ENCODE data around the gene CACNA1I. TPM values are rescaled to one million over a fixed set of nuclear protein-coding genes. Genes with fewer than 3 reads are reported as not detected.

Gene CACNA1I
- total RNA-seq, result not detected in 2 replicates

GRCh38 chr22:39570665-39571064 lies at the start of gene CACNA1I:
Gene CACNA1I (plus strand): TSS chr22:39570753. CDS start chr22:39570753, 0 bp downstream.

GRCh38 chr22:39532215-39533073 lies 38.1 kb upstream of the CACNA1I start, which contains the start of gene RPS19BP1:
Gene RPS19BP1 (minus strand): TSS chr22:39532748. CDS start chr22:39532738, 10 bp downstream.

Other genes starting within 250 kb of the CACNA1I start
- 7.8 and 10.9 TPM in 2 replicates for gene SYNGR1, start 220.8 kb upstream of the CACNA1I start, total RNA-seq
- 17.0 and 18.1 TPM in 2 replicates for gene TAB1, start 171.0 kb upstream of the CACNA1I start, total RNA-seq
- gene MGAT3, start 113.7 kb upstream of the CACNA1I start, total RNA-seq, result 0.25 and 0.49 TPM in 2 replicates
- gene MIEF1, start 68.5 kb upstream of the CACNA1I start, total RNA-seq, result 15.4 and 19.0 TPM in 2 replicates
- gene ATF4, start 50.2 kb upstream of the CACNA1I start, total RNA-seq, result 234 and 262 TPM in 2 replicates
- gene RPS19BP1, start 38.0 kb upstream of the CACNA1I start, total RNA-seq, result 77.7 and 80.4 TPM in 2 replicates